Testis (tissue), 3 donors: ENCODE measurements around the gene ABHD6. TPM values are rescaled to one million over a fixed set of nuclear protein-coding genes. Genes with fewer than 3 reads are reported as not detected.

Experiments
- DNase-seq: peaks from one replicate; pipeline ENCODE4 v3.0.0-alpha.2; 2019
- H3K27ac ChIP-seq, 2 donors: fragments of 200-600 bp; sonication (generic); one replicate each; pipeline ENCODE4 v1.5.1; 2019
- H3K27me3 ChIP-seq: fragments of 200-600 bp; sonication (generic); one replicate; pipeline ENCODE4 v1.5.1; 2019
- H3K36me3 ChIP-seq: fragments of 200-600 bp; sonication (generic); one replicate; pipeline ENCODE4 v1.5.1; 2017; ENCODE audit warnings: low read depth; ENCODE audit errors: missing control alignments
- H3K4me1 ChIP-seq: fragments of 200-600 bp; sonication (generic); one replicate; pipeline ENCODE4 v1.5.1; 2019
- H3K4me3 ChIP-seq, 2 donors: fragments of 200-600 bp; sonication (generic); one replicate each; pipeline ENCODE4 v1.5.1; 2017 to 2019
- H3K9me3 ChIP-seq: fragments of 200-600 bp; sonication (generic); one replicate; pipeline ENCODE4 v1.5.1; 2017
- POLR2A ChIP-seq: fragments of 450-650 bp; IDR thresholded peaks from one replicate; pipeline ENCODE4 v1.6.1; 2017; ENCODE audit warnings: antibody characterized with exemption, mild to moderate bottlenecking, moderate library complexity
- WGBS, 2 donors: methylation state at CpG; one replicate each; pipeline ENCODE4 v1.1.5; 2018; 5-methylcytosine and 5-hydroxymethylcytosine counted together
- intact Hi-C: fragments of 100-400 bp; cut with DNase I; formaldehyde crosslinking; loops from one replicate; pipeline ENCODE4 v1.15.1; 2023; ENCODE audit warnings: low total_unique reads
- polyA plus RNA-seq: library from polyadenylated mRNA; stranded (reverse); fragments of 350-450 nt; fragmentation: Illumina TruSeq; extraction: RNeasy Lipid Tissue Mini Kit (QIAGEN cat#74804); gene quantifications from one replicate; pipeline ENCODE4 v1.2.3, GENCODE V29; 2014; ENCODE audit warnings: low read depth, low replicate concordance; ENCODE audit not compliant: insufficient read depth
- total RNA-seq, 2 donors: library from RNA; depleted of rRNA; stranded (reverse); fragments of >200 nt; gene quantifications; one replicate each; pipeline ENCODE4 v1.2.3, GENCODE V29; 2016
- TF ChIP-seq, protein P1 (sequence below), 3 experiments: fragments of 450-650 bp in 2 of 3; fragments of 200-600 bp in 1 of 3; sonication (generic) in 1 of 3; IDR thresholded peaks; one replicate each; pipeline ENCODE4 v1.5.1; 2016 to 2019; ENCODE audit warnings: antibody characterized with exemption in 3 of 3, mild to moderate bottlenecking in 2 of 3, moderate library complexity in 1 of 3

ABHD6 gene
- total and polyA plus RNA-seq, 3 donors from 2014 or later = 11.7 to 17.8 (median 12.1) TPM

- Histone ChIP-seq H3K36me3 (no peaks in the 10 kb centered on the region), H3K9me3 (no peaks in the 10 kb centered on the region), H3K27ac (no peak overlapping the region), H3K27me3 (no peaks in the 10 kb centered on the region), H3K4me3 (no peak overlapping the region), H3K4me1 (no peaks in the 10 kb centered on the region)
- TF ChIP-seq POLR2A = no peak
- TF ChIP-seq, protein P1, sequence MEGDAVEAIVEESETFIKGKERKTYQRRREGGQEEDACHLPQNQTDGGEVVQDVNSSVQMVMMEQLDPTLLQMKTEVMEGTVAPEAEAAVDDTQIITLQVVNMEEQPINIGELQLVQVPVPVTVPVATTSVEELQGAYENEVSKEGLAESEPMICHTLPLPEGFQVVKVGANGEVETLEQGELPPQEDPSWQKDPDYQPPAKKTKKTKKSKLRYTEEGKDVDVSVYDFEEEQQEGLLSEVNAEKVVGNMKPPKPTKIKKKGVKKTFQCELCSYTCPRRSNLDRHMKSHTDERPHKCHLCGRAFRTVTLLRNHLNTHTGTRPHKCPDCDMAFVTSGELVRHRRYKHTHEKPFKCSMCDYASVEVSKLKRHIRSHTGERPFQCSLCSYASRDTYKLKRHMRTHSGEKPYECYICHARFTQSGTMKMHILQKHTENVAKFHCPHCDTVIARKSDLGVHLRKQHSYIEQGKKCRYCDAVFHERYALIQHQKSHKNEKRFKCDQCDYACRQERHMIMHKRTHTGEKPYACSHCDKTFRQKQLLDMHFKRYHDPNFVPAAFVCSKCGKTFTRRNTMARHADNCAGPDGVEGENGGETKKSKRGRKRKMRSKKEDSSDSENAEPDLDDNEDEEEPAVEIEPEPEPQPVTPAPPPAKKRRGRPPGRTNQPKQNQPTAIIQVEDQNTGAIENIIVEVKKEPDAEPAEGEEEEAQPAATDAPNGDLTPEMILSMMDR (IDR thresholded peaks at IDR 0.05) = no peak
- intact Hi-C loops = no loop called here
- WGBS, 2 donors = 75 to 91% methylated on average over 1 to 5 of the region's 5 CpGs
- DNase-seq = no peak
Observed at GRCh38 chr3:58206406-58207011, 31.1 kb upstream of the ABHD6 start.

DNA sequence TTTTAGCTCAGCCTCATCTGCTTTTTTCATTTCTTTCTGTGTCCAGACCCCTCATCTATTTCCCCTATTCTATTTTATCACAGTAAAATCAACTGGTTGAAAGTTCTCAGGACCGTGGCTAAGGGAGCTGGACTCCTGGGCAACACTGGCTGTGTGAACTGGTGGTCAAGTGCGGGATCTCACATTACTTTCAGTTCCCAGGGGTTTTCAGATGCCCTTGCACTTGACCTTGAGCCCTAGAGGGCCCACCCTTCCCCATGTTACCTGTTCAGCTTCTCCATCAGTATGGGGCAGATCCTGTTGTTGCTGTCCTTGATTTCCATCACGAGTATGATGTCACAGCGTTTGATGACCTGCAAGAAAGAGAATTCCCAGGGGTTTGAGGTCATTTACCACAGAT lies 29.6 kb upstream of the ABHD6 start:
- Histone ChIP-seq H3K36me3 (no peaks in the 10 kb centered on the region), H3K4me3 (no peak overlapping the region), H3K27ac (no peak overlapping the region), H3K27me3 (no peaks in the 10 kb centered on the region), H3K9me3 (no peaks in the 10 kb centered on the region), H3K4me1 (no peaks in the 10 kb centered on the region)
- intact Hi-C loops = no loop called here
- TF ChIP-seq, protein P1 (IDR thresholded peaks at IDR 0.05) = no peak
- TF ChIP-seq POLR2A = no peak
- WGBS, 2 donors = 87 to 98% methylated on average over 4 of the region's 4 CpGs
- no peak for DNase-seq

- Histone ChIP-seq H3K4me1 (no peaks in the 10 kb centered on the region), H3K9me3 (no peaks in the 10 kb centered on the region), H3K36me3 (no peaks in the 10 kb centered on the region), H3K4me3 (no peak overlapping the region), H3K27ac (no peak overlapping the region), H3K27me3 (no peaks in the 10 kb centered on the region)
- DNase-seq = no peak
- intact Hi-C loops = no loop called here
- WGBS, 2 donors = 83 to 91% methylated on average over 3 of the region's 3 CpGs
- no peak for TF ChIP-seq POLR2A
- TF ChIP-seq, protein P1 (IDR thresholded peaks at IDR 0.05) = no peak
Observed at GRCh38 chr3:58209933-58210332, 27.7 kb upstream of the ABHD6 start.

GRCh38 chr3:58210761-58211460 lies 26.7 kb upstream of the ABHD6 start, which contains the start of gene DNASE1L3:
DNASE1L3 (minus strand) TSS chr3:58210972; CDS start chr3:58210906, 66 bp downstream.
- Histone ChIP-seq H3K9me3 (no peaks in the 10 kb centered on the region), H3K36me3 (no peaks in the 10 kb centered on the region), H3K27ac (no peak within 1 kb of the TSS), H3K4me3 (no peak within 1 kb of the TSS), H3K4me1 (no peaks in the 10 kb centered on the region), H3K27me3 (no peaks in the 10 kb centered on the region)
- WGBS, 2 donors = 69 to 75% methylated on average over 14 of the region's 14 CpGs
- TF ChIP-seq, protein P1 (IDR thresholded peaks at IDR 0.05) = no peak
- TF ChIP-seq POLR2A = no peak
- peak; percentile 69 for DNase-seq
- intact Hi-C loops = no loop called here
